Retinal pigment epithelial cell (primary cell): ENCODE data around the gene LIM2.

ENCODE experiments used
- DNase-seq: peaks from one replicate; pipeline ENCODE4 v3.0.0-alpha.2; 2010; ENCODE audit warnings: low read depth
- H3K4me3 ChIP-seq: 2 replicates; pipeline ENCODE4 v1.5.1; 2011; ENCODE audit warnings: mild to moderate bottlenecking, low read length, control low read depth, moderate library complexity
- CTCF ChIP-seq: conservative IDR thresholded peaks from 2 replicates; pipeline ENCODE4 v1.5.1; 2011; ENCODE audit warnings: low read depth, low read length, control low read depth, inconsistent platforms

The LIM2 gene

GRCh38 chr19:51365211-51365964 is 22.4 kb downstream of the LIM2 start:
- peak; percentile 6 for TF ChIP-seq CTCF
- H3K4me3 ChIP-seq, result peak overlapping the region; percentile 92
- no peak for DNase-seq

- no peak for TF ChIP-seq CTCF
- DNase-seq, result no peak
- no peak overlapping the region for H3K4me3 ChIP-seq
These were observed 23.3 kb downstream of the LIM2 start for GRCh38 chr19:51364200-51365106.

GRCh38 chr19:51361239-51361638 is 26.5 kb downstream of the LIM2 start:
- no peak overlapping the region for H3K4me3 ChIP-seq
- no peak for TF ChIP-seq CTCF
- no peak for DNase-seq

- no peak for TF ChIP-seq CTCF
- DNase-seq, result peak; percentile 88
These were observed 28.5 kb downstream of the LIM2 start for GRCh38 chr19:51359294-51359693.

GRCh38 chr19:51357952-51358351 is 29.8 kb downstream of the LIM2 start:
- TF ChIP-seq CTCF, result no peak
- no peak for DNase-seq
- no peak overlapping the region for H3K4me3 ChIP-seq

More at GRCh38 chr19:51359294-51359693, 28.5 kb downstream of the LIM2 start:
- H3K4me3 ChIP-seq, result no peak overlapping the region

GRCh38 chr19:51356159-51356801 is 31.5 kb downstream of the LIM2 start:
- H3K4me3 ChIP-seq, result no peak overlapping the region
- no peak for TF ChIP-seq CTCF
- no peak for DNase-seq
